GM23248 (cell line): ENCODE results near the gene SUN2. TPM values are rescaled to one million over a fixed set of nuclear protein-coding genes. Genes with fewer than 3 reads are reported as not detected.

ENCODE experiments used
- DNase-seq: peaks from one replicate; pipeline ENCODE4 v3.0.0-alpha.2; 2015
- H2AFZ ChIP-seq: fragments of 200-600 bp; sonication (generic); 2 replicates; pipeline ENCODE4 v1.6.1; 2016; ENCODE audit warnings: antibody characterized with exemption
- H3F3A ChIP-seq: fragments of 200-600 bp; sonication (generic); 2 replicates; pipeline ENCODE4 v1.6.1; 2016; ENCODE audit warnings: mild to moderate bottlenecking, antibody characterized with exemption, mixed run types; ENCODE audit not compliant: insufficient read depth
- H3K27ac ChIP-seq: fragments of 200-600 bp; sonication (generic); 2 replicates; pipeline ENCODE4 v1.5.1; 2016; ENCODE audit warnings: mild to moderate bottlenecking
- H3K27me3 ChIP-seq: fragments of 200-600 bp; sonication (generic); replicated peaks from 2 replicates; pipeline ENCODE4 v1.6.1; 2016; ENCODE audit warnings: mild to moderate bottlenecking; ENCODE audit not compliant: insufficient read depth
- H3K36me3 ChIP-seq: fragments of 200-600 bp; sonication (generic); 2 replicates; pipeline ENCODE4 v1.6.1; 2016; ENCODE audit warnings: low read depth, mild to moderate bottlenecking
- H3K4me1 ChIP-seq: fragments of 200-600 bp; sonication (generic); 2 replicates; pipeline ENCODE4 v1.6.1; 2016; ENCODE audit warnings: mild to moderate bottlenecking; ENCODE audit not compliant: insufficient read depth
- H3K4me2 ChIP-seq: fragments of 200-600 bp; sonication (generic); one replicate; pipeline ENCODE4 v1.6.1; 2016; ENCODE audit warnings: mild to moderate bottlenecking; ENCODE audit not compliant: unreplicated experiment
- H3K4me3 ChIP-seq: fragments of 200-600 bp; sonication (generic); 2 replicates; pipeline ENCODE4 v1.5.1; 2016; ENCODE audit warnings: mild to moderate bottlenecking
- H3K79me2 ChIP-seq: fragments of 200-600 bp; sonication (generic); 2 replicates; pipeline ENCODE4 v1.6.1; 2016; ENCODE audit warnings: mild to moderate bottlenecking; ENCODE audit not compliant: insufficient read depth
- H3K9ac ChIP-seq: fragments of 200-600 bp; sonication (generic); 2 replicates; pipeline ENCODE4 v1.6.1; 2016; ENCODE audit warnings: mild to moderate bottlenecking
- H3K9me2 ChIP-seq: fragments of 200-600 bp; sonication (generic); 2 replicates; pipeline ENCODE4 v1.6.1; 2016; ENCODE audit warnings: mixed run types, mild to moderate bottlenecking, moderate library complexity; ENCODE audit not compliant: insufficient read depth
- H3K9me3 ChIP-seq: fragments of 200-600 bp; sonication (generic); one replicate; pipeline ENCODE4 v1.6.1; 2017; ENCODE audit warnings: low read depth
- H4K20me1 ChIP-seq: fragments of 200-600 bp; sonication (generic); 2 replicates; pipeline ENCODE4 v1.6.0; 2016; ENCODE audit not compliant: insufficient read depth
- EZH2 ChIP-seq: fragments of 200-600 bp; sonication (generic); IDR thresholded peaks from 2 replicates; pipeline ENCODE4 v1.6.1; 2018; ENCODE audit warnings: antibody characterized with exemption, mild to moderate bottlenecking; ENCODE audit not compliant: insufficient read depth, poor library complexity, severe bottlenecking
- EZH2phosphoT487 ChIP-seq: fragments of 200-600 bp; sonication (generic); IDR thresholded peaks from 2 replicates; pipeline ENCODE4 v1.6.1; 2018; ENCODE audit warnings: antibody characterized with exemption, moderate library complexity, mild to moderate bottlenecking, low read depth; ENCODE audit not compliant: insufficient read depth
- WGBS, 2 experiments: methylation state at CpG; one replicate each; pipeline ENCODE4 v1.1.6; 2015 to 2017; ENCODE audit warnings: low lambda C conversion rate in 2 of 2, low coverage in 1 of 2; ENCODE audit errors: missing lambda C conversion rate in 2 of 2; 5-methylcytosine and 5-hydroxymethylcytosine counted together
- in situ Hi-C: fragments of 300-500 bp; cut with MboI; formaldehyde crosslinking; loops from 2 replicates; pipeline ENCODE4 v1.15.0; 2020
- polyA plus RNA-seq: library from polyadenylated mRNA; unstranded; fragments of >200 nt; fragmentation: Nextera tagmentation; extraction: Ambion mirVana; gene quantifications from 2 replicates; pipeline ENCODE4 v1.2.1, GENCODE V29; 2016
- total RNA-seq: library from RNA; depleted of rRNA; stranded (reverse); fragments of >200 nt; shearing (Covaris generic); gene quantifications from 2 replicates; pipeline ENCODE4 v1.2.3, GENCODE V29; 2014

Gene SUN2
- total and polyA plus RNA-seq, 2 experiments from 2014 or later, result 47.9 to 146 TPM

- Histone ChIP-seq H3K4me1 (no peaks in the 10 kb centered on the region), H3K9ac (no peak overlapping the region), H3K9me2 (no peaks in the 10 kb centered on the region), H3K4me2 (no peak overlapping the region), H3K79me2 (peaks cover 26% of the 10 kb centered on the region), H3K4me3 (no peak overlapping the region), H3K9me3 (no peaks in the 10 kb centered on the region), H2AFZ (no peak overlapping the region), H4K20me1 (no peaks in the 10 kb centered on the region), H3K27ac (no peak overlapping the region), H3F3A (no peaks in the 10 kb centered on the region), H3K36me3 (peaks cover 32% of the 10 kb centered on the region), H3K27me3 (no peaks in the 10 kb centered on the region)
- 82 to 96% methylated on average over 3 of the region's 3 CpGs for WGBS, 2 experiments
- TF ChIP-seq EZH2phosphoT487 (no peak), EZH2 (no peak)
- in situ Hi-C loops, result no loop called here
- DNase-seq, result peak; percentile 69
Measured at GRCh38 chr22:38724926-38725571, 30.7 kb downstream of the SUN2 start.

GRCh38 chr22:38724176-38724575 is 31.6 kb downstream of the SUN2 start:
- Histone ChIP-seq H3K79me2 (peaks cover 32% of the 10 kb centered on the region), H3K4me1 (peaks cover under 1% of the 10 kb centered on the region), H3K9me2 (no peaks in the 10 kb centered on the region), H3K4me2 (no peak overlapping the region), H4K20me1 (no peaks in the 10 kb centered on the region), H3K9ac (no peak overlapping the region), H3F3A (peaks cover 3% of the 10 kb centered on the region), H3K27ac (no peak overlapping the region), H3K36me3 (peaks cover 32% of the 10 kb centered on the region), H3K9me3 (no peaks in the 10 kb centered on the region), H3K4me3 (no peak overlapping the region), H2AFZ (no peak overlapping the region), H3K27me3 (no peaks in the 10 kb centered on the region)
- DNase-seq, result no peak
- TF ChIP-seq EZH2phosphoT487 (no peak), EZH2 (no peak)
- WGBS, 2 experiments, result 97 to 100% methylated on average over 7 of the region's 7 CpGs
- in situ Hi-C loops, result no loop called here

GRCh38 chr22:38721551-38721950 is 34.2 kb downstream of the SUN2 start:
- in situ Hi-C loops, result no loop called here
- no peak overlapping the region for H2AFZ ChIP-seq
- H3K36me3 ChIP-seq, result peaks cover 29% of the 10 kb centered on the region
- H3K27ac ChIP-seq, result no peak overlapping the region
- no peaks in the 10 kb centered on the region for H4K20me1 ChIP-seq
- H3F3A ChIP-seq, result peaks cover 24% of the 10 kb centered on the region
- no peaks in the 10 kb centered on the region for H3K9me2 ChIP-seq
- no peaks in the 10 kb centered on the region for H3K27me3 ChIP-seq
- no peak for DNase-seq
- peaks cover 13% of the 10 kb centered on the region for H3K4me1 ChIP-seq
- H3K79me2 ChIP-seq, result peaks cover 44% of the 10 kb centered on the region
- H3K9ac ChIP-seq, result no peak overlapping the region
- no peak overlapping the region for H3K4me2 ChIP-seq
- 91 to 94% methylated on average over 7 of the region's 7 CpGs for WGBS, 2 experiments
- no peak overlapping the region for H3K4me3 ChIP-seq
- TF ChIP-seq EZH2 (no peak), EZH2phosphoT487 (no peak)
- no peaks in the 10 kb centered on the region for H3K9me3 ChIP-seq

- Histone ChIP-seq H3K4me1 (peaks cover 13% of the 10 kb centered on the region), H3K9ac (no peak overlapping the region), H3K4me2 (no peak overlapping the region), H3K36me3 (peaks cover 25% of the 10 kb centered on the region), H3F3A (peaks cover 24% of the 10 kb centered on the region), H3K4me3 (no peak overlapping the region), H4K20me1 (no peaks in the 10 kb centered on the region), H3K9me3 (no peaks in the 10 kb centered on the region), H3K79me2 (peaks cover 56% of the 10 kb centered on the region), H3K27ac (no peak overlapping the region), H2AFZ (no peak overlapping the region), H3K27me3 (no peaks in the 10 kb centered on the region), H3K9me2 (no peaks in the 10 kb centered on the region)
- WGBS, 2 experiments, result 70 to 79% methylated on average over 3 of the region's 3 CpGs
- no peak for TF ChIP-seq EZH2
- no peak for TF ChIP-seq EZH2phosphoT487
- DNase-seq, result no peak
- in situ Hi-C loops, result no loop called here
Measured at GRCh38 chr22:38720350-38720749, 35.4 kb downstream of the SUN2 start.

GRCh38 chr22:38719196-38719595 is 36.6 kb downstream of the SUN2 start:
- Histone ChIP-seq H3K27ac (peak overlapping the region; percentile 80), H3K36me3 (peaks cover 20% of the 10 kb centered on the region), H3K4me1 (peaks cover 13% of the 10 kb centered on the region), H3K4me2 (peak overlapping the region; percentile 65), H3K9me3 (no peaks in the 10 kb centered on the region), H3K79me2 (peaks cover 67% of the 10 kb centered on the region), H3K27me3 (no peaks in the 10 kb centered on the region), H3K4me3 (no peak overlapping the region), H2AFZ (no peak overlapping the region), H3K9me2 (no peaks in the 10 kb centered on the region), H3F3A (peaks cover 24% of the 10 kb centered on the region), H4K20me1 (no peaks in the 10 kb centered on the region), H3K9ac (no peak overlapping the region)
- in situ Hi-C loops, result no loop called here
- 84 to 85% methylated on average over 6 of the region's 6 CpGs for WGBS, 2 experiments
- TF ChIP-seq EZH2phosphoT487 (no peak), EZH2 (no peak)
- no peak for DNase-seq
